Measurements from ENCODE around the gene MAMDC2. TPM values are rescaled to one million over a fixed set of nuclear protein-coding genes. Genes with fewer than 3 reads are reported as not detected.

MAMDC2 gene
- total RNA-seq, 4 donors from 2014 or later = 8.9 to 24.7 (median 17.4) TPM

- no peaks in the 10 kb centered on the region for H3K9me3 ChIP-seq
- H3K4me3 ChIP-seq = no peak overlapping the region
- H3K27me3 ChIP-seq = no peaks in the 10 kb centered on the region
- no peak for DNase-seq
- no peak overlapping the region for H3K27ac ChIP-seq
- H3K36me3 ChIP-seq = no peaks in the 10 kb centered on the region
- TF ChIP-seq, protein P1, sequence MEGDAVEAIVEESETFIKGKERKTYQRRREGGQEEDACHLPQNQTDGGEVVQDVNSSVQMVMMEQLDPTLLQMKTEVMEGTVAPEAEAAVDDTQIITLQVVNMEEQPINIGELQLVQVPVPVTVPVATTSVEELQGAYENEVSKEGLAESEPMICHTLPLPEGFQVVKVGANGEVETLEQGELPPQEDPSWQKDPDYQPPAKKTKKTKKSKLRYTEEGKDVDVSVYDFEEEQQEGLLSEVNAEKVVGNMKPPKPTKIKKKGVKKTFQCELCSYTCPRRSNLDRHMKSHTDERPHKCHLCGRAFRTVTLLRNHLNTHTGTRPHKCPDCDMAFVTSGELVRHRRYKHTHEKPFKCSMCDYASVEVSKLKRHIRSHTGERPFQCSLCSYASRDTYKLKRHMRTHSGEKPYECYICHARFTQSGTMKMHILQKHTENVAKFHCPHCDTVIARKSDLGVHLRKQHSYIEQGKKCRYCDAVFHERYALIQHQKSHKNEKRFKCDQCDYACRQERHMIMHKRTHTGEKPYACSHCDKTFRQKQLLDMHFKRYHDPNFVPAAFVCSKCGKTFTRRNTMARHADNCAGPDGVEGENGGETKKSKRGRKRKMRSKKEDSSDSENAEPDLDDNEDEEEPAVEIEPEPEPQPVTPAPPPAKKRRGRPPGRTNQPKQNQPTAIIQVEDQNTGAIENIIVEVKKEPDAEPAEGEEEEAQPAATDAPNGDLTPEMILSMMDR (IDR thresholded peaks at IDR 0.05) = no peak
- no peak for TF ChIP-seq POLR2A (IDR thresholded peaks at IDR 0.05)
- no peaks in the 10 kb centered on the region for H3K4me1 ChIP-seq
These were observed 51.1 kb downstream of the MAMDC2 start for GRCh38 chr9:70094747-70095146.

DNA sequence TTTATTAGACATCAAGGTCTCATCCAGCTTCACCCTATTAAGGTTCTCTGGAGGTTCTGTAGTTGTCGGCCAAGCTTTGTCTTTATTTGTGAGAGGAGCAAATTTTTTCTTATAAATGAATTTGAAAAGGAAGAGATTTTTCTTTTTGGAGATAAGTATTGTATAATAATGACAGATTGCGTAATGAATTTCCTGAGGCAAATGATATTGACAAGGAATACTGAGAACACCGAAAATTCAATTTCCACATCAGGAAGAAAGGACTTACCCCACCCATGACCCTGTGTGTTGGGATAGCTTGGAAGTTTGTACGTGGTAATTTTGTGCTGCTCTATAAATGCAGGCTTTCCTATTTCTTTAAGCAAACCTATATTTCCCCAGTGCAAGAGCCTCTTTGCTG is 53.5 kb downstream of the MAMDC2 start:
- DNase-seq = no peak
- TF ChIP-seq, protein P1 (IDR thresholded peaks at IDR 0.05) = no peak
- TF ChIP-seq POLR2A (IDR thresholded peaks at IDR 0.05) = no peak
- H3K27ac ChIP-seq = peak overlapping the region in 1 of 4 donors; percentile 8
- H3K4me3 ChIP-seq = no peak overlapping the region
- no peaks in the 10 kb centered on the region for H3K4me1 ChIP-seq
- no peaks in the 10 kb centered on the region for H3K36me3 ChIP-seq
- no peaks in the 10 kb centered on the region for H3K9me3 ChIP-seq
- no peaks in the 10 kb centered on the region for H3K27me3 ChIP-seq

GRCh38 chr9:70100362-70100761 is 56.7 kb downstream of the MAMDC2 start:
- Histone ChIP-seq H3K9me3 (no peaks in the 10 kb centered on the region), H3K27me3 (no peaks in the 10 kb centered on the region), H3K27ac (peak overlapping the region in 2 of 4 donors; percentile 45 to 54), H3K4me1 (no peaks in the 10 kb centered on the region), H3K4me3 (no peak overlapping the region), H3K36me3 (no peaks in the 10 kb centered on the region)
- no peak for TF ChIP-seq POLR2A (IDR thresholded peaks at IDR 0.05)
- TF ChIP-seq, protein P1 (IDR thresholded peaks at IDR 0.05) = no peak
- no peak for DNase-seq

DNA sequence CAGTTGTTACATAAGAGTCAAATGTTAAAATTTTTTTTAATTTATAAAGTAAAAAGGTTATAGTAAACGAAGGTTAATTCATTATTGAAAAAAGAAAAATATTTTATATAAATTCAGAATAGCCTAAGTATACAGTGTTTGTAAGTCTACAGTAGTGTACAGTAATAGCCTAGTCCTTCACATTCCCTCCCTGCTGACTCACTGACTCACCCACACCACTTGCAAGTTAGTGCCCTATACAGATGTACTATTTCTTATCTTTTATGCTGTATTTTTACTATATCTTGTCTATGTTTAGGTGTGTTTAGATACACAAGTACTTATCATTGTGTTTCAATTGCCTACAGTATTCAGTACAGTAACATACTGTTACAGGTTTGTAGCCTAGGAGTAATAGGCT is 57.6 kb downstream of the MAMDC2 start:
- H3K27me3 ChIP-seq = no peaks in the 10 kb centered on the region
- no peak overlapping the region for H3K27ac ChIP-seq
- H3K36me3 ChIP-seq = no peaks in the 10 kb centered on the region
- no peak for DNase-seq
- no peaks in the 10 kb centered on the region for H3K9me3 ChIP-seq
- TF ChIP-seq POLR2A (IDR thresholded peaks at IDR 0.05) = no peak
- TF ChIP-seq, protein P1 (IDR thresholded peaks at IDR 0.05) = no peak
- no peak overlapping the region for H3K4me3 ChIP-seq
- H3K4me1 ChIP-seq = no peaks in the 10 kb centered on the region

- Histone ChIP-seq H3K4me3 (no peak overlapping the region), H3K27me3 (no peaks in the 10 kb centered on the region), H3K9me3 (no peaks in the 10 kb centered on the region), H3K36me3 (no peaks in the 10 kb centered on the region), H3K4me1 (no peaks in the 10 kb centered on the region), H3K27ac (peak overlapping the region in 1 of 4 donors; percentile 5)
- no peak for TF ChIP-seq POLR2A (IDR thresholded peaks at IDR 0.05)
- TF ChIP-seq, protein P1 (IDR thresholded peaks at IDR 0.05) = no peak
- no peak for DNase-seq
These were observed 61.5 kb downstream of the MAMDC2 start for GRCh38 chr9:70105147-70105546.

DNA sequence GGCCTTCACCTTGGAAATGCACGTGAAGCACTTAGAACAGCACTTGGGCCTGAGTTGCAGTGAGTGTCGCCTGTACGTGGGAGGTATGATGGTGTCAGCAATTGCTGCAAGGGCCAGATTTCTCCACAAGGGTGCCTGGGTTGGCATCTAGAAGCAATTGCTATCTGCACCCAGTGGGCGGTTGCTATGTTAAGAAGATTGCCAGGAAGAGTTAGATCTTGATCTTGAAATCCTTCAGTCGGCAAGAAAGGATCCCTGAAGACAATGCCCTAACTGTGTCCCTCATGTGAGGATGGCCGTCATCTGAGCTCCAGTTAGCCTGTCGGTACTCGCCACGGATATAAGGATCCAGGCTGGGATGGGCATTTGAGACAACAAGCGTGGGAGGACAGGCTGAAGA is 62.9 kb downstream of the MAMDC2 start:
- Histone ChIP-seq H3K27me3 (no peaks in the 10 kb centered on the region), H3K9me3 (no peaks in the 10 kb centered on the region), H3K4me3 (no peak overlapping the region), H3K27ac (no peak overlapping the region), H3K36me3 (no peaks in the 10 kb centered on the region), H3K4me1 (peaks cover 0 to 5% (median 0%) of the 10 kb centered on the region in 4 donors)
- TF ChIP-seq POLR2A (IDR thresholded peaks at IDR 0.05) = no peak
- TF ChIP-seq, protein P1 (IDR thresholded peaks at IDR 0.05) = no peak
- DNase-seq = no peak

All from Peyer's patch (tissue), 4 donors.